ENCODE data around the gene ANK3.

DNA sequence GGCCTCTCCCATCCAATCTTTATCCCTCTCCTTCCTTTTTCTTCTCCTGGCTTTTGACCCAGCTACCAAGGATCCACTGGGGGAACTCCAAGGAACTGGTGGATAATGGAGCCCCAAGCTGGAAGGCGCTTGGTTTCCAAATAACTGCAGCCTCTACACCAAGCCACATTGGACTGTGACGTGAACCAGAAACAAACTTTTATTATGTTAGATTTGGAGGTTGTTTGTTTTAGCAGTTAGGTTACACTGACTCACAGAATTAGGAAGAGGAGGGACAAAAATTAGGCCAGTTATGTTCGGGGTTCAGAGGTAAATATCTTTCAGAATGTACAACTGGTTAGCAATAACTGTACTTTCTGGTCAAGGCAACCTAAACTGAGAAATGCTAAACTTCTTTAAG, 21.3 kb upstream of the ANK3 start:
- TF ChIP-seq, protein P1, sequence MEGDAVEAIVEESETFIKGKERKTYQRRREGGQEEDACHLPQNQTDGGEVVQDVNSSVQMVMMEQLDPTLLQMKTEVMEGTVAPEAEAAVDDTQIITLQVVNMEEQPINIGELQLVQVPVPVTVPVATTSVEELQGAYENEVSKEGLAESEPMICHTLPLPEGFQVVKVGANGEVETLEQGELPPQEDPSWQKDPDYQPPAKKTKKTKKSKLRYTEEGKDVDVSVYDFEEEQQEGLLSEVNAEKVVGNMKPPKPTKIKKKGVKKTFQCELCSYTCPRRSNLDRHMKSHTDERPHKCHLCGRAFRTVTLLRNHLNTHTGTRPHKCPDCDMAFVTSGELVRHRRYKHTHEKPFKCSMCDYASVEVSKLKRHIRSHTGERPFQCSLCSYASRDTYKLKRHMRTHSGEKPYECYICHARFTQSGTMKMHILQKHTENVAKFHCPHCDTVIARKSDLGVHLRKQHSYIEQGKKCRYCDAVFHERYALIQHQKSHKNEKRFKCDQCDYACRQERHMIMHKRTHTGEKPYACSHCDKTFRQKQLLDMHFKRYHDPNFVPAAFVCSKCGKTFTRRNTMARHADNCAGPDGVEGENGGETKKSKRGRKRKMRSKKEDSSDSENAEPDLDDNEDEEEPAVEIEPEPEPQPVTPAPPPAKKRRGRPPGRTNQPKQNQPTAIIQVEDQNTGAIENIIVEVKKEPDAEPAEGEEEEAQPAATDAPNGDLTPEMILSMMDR (IDR thresholded peaks at IDR 0.05; ENCODE audit: poor library complexity) = no peak
- no peak for TF ChIP-seq EZH2 (IDR thresholded peaks at IDR 0.05; ENCODE audit: borderline replicate concordance)
- TF ChIP-seq EZH2phosphoT487 (IDR thresholded peaks at IDR 0.05; ENCODE audit: low read depth, severe bottlenecking, unreplicated experiment) = no peak
